Endometrial microvascular endothelial cells (primary cell): Measurements from ENCODE around the gene ZNF536. TPM values are rescaled to one million over a fixed set of nuclear protein-coding genes. Genes with fewer than 3 reads are reported as not detected.

Source experiments
- in situ Hi-C: cut with HindIII; loops from 2 replicates; pipeline ENCODE4 v1.10.0; 2017; ENCODE audit warnings: low sequenced_read_pairs, low pct_unique_long_range_greater_than_20kb; ENCODE audit errors: inconsistent ontology term
- total RNA-seq: library from RNA; depleted of rRNA; stranded (reverse); fragments of >200 nt; gene quantifications from one replicate; pipeline ENCODE4 v1.2.3, GENCODE V29; 2015; ENCODE audit errors: inconsistent ontology term

ZNF536 gene
- total RNA-seq: not detected

DNA sequence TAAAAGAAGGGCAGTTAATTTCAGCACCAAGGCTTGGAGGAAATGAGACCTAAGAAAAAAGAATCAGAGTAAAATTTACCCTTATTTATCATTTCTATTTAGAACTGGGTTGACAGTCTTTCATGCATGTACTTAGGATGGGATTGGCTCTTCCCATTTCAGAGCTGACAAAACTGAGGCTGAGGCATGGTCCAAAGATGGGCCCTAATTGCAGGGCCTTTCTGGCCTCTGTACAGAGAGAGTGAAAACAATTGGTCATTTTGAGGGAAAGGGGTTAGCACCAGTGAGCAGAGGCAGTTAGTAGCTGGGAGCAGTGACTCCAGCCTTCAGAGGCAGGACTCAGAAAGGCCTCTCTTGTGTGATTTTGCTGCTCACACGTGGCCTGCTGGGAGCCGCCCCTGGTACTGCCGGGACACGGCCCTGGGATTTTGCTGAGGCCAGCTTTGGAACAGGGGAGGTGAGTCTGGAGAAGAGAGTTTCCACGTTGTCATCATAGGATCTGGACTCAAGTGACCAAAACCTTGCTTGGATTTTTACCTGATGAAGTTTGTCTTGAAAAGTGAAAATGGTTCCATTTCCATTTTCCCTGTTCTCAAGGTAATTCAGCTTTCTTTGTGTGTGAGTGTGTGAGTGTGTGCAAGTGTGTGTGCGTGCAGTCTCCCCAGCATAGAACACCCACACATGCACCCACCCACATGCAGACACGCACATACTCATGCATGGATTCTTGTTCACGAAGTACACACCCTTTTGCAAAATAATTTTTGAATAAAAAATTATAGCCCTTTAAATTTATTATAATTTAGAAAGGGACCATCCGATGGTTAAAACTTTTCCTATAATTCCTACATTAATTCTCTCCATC, at the start of gene ZNF536:
Gene ZNF536 (plus strand): TSS at position 425 of the 865 bp plus-strand sequence. CDS start 71,179 bp downstream, outside the sequence.
- in situ Hi-C loops: no loop called here

DNA sequence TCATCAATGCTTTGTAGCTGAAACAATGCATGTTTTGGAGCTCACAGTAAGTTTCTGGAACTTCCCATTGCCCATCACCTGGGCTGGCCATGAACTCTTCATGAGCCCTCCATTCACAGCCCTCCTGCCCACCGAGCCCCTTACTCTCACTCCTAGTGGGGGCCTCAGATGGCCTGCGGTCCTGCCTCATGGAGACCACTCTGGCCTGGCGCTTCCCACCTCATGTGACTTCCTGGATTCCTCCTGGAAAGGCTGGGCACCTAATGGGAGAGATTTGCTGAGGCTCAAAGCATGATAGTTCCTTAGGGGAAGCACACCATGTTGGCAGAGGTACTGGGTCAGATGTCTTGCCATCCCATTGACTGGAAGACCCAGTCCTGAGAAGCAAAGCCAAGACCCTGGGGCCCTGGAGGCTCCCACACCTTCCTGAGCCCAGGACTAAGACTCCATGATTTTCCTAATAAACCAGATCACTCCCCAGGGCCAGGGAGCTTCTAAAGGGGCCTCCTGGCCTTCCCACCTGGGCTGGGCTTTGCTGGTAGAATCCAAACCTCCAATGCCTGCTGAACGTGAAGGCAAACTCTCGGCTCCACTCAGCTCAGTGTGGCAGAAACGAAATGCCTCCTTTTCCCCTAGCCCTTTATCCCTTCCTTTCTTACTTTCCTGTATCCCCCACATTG, 49.4 kb upstream of the ZNF536 start:
- in situ Hi-C loops: no loop called here

DNA sequence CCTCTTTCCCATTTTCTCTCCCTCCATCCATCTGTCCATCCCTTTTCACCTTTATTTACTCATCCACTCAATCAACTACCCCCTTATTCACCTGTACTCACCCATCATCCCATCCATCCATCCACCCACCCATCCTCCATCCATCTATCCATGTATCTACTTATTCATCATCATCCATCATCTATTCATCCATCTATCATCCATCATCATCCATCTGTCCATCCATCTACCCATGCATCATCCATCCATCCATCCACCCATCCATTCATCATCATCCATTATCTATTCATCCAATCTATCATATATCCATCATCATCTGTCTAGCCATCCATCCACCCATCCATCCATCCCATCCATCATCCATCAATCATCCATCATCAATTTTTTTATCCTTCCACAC, 48.3 kb upstream of the ZNF536 start:
- in situ Hi-C loops: no loop called here

DNA sequence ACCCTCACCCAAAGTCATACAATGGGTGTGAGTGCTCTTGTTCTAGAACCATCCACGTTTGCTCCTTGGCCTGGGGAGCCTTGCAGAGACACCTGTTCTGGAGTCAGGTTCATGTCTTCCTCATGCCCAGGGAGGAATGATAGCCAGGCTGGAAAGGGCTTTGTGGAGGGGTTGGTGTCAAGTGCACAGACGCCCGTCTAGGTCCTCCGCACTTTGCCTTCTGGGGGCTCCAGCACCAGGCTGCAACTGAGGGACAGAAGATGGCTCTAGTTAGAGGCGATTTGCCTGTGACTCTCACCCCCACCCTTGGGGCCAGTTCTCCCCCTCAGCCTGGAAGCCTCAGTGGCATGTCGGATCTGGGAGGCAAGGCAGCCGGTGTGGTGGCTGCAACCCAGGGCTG, 47.2 kb upstream of the ZNF536 start:
- in situ Hi-C loops: no loop called here

DNA sequence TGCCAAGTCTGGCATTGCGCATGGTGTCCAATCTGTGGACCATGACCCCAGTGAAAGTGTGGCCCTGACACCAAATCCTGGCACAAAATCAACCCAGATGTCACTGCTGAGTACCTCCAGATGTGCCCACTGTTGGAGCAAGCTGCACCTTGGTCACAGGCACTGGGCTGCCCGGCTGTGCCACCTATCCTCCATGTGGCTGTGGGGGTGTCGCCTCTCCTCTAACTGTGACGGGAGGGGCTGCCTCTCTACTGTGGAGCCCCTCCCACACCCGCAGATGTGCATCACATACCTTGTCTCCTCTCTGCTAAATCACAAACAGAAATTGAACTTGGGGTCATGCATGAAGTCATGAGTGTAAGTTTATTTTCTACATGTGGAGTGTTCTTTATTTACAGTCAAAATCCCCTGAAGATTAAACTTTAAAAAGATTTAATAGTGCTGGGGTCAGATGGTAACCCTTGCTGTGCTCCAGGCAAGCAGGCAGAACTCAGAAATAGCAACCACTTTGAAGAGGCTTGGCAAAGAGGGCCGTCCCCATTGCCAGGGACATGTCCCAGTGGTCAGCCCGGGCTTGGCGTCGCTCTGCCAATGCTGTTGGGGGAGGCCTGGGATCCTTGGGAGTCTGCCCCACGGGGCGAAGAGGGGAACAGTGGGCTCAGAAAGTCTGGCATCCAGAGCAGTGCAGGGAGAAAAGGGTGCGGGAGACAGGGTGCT, 46.4 kb upstream of the ZNF536 start:
- in situ Hi-C loops: no loop called here

DNA sequence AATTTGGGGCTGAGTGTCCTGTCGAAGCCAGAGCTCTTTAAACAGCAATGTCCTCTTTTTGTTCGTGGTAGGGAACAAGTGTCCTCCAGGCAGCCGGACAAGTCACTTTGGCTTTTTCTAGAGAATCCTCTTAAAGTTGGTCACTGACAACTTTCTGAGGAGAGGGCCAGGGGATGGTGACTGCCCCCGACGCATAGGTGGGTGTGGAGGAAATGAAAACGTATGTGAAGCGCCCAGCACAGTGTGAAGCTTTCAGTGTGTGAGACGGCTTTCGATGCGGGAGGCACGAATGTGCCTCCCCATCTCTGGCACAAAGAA, 45.8 kb upstream of the ZNF536 start:
- in situ Hi-C loops: no loop called here

DNA sequence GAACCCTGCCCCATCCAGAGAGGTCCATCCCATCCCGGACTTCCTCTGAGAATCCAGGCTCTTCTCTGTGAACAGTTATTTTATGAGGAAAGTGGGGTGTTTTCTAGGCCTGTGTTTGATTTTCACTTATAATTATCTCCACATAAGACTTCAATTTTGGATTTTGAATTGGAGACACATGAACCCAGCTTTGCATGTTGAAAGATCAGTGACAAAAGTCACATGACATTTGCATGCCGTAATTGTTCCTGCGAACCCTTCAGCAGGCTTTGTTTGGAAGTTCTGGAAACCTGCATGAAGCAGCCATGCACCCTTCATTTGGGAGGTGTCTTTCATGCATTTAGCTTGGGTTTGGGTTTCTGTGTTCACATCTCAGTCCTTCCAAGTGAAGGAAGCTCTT, 44.9 kb upstream of the ZNF536 start:
- in situ Hi-C loops: no loop called here

DNA sequence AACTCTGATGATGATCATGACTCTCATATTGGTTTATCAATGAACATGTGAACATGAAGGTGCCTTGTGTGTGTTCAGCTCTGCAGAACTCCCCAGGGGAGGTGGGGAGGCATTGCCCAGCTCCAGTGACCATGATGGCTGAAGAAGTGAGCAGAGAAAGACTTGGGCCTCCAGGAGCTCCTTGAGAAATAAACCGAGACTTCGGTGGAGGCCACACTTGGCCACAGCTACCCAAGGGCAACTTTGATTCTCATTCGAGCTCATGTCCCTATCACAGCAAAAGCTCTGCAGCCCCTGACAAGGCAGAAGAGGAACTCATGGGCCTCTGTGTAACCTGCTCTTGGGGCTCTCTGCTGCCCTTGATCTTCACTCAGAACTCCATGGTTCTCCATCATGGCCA, 44.1 kb upstream of the ZNF536 start:
- in situ Hi-C loops: no loop called here

DNA sequence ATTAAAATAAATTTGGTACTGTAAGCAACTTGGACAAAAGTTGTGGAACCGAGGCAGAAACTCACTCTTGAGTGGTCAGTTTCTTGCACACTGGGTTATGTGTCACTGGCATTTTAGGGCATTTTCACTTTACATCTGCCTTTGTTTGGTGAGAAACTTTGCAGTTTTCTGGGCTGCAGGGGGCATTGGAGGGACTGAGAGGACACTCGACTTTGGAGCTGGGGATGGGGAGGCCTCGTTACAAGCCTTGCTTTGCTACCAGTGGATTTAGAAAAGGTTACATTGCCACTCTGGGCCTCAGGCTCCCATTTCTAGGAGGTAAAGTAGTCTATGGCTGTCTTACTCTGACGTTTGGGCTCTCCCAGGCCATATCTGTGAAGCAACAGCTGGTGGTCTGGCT, 41.9 kb upstream of the ZNF536 start:
- in situ Hi-C loops: no loop called here

DNA sequence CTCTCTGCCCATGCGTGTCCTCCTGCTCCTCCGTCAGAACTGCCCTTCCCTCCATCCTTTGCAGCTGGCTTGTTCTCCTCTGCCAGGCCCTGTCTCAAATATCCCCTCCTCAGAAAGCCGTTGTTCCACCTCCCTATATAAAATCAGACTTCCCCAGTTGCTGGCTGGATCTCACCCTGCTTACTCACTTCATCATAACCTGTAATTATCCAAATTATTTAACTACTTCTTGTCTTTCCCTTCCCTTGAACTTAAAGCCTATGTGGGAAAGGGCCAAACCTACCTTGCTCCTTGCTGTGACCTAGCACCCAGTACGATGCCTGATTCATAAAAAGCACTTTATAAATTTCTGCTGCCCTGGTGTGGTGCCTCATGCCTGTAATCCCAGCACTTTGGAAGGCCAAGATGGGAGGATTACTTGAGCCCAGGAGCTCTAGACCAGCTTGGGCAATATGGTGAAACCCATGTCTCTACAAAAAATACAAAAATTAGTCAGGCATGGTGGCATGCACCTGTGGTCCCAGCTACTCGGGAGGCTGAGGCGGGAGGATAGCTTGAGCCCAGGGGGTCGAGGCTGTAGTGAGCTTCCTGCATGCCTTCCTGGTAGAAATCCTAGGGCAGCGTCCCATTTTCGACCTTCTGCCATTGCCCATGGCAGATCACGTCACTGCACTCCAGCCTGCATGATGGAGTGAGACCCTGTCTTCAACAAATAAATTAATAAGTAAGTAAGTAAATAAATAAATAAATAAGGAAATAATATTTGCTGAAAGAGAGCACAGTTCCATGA, 39.5 kb upstream of the ZNF536 start:
- in situ Hi-C loops: no loop called here

DNA sequence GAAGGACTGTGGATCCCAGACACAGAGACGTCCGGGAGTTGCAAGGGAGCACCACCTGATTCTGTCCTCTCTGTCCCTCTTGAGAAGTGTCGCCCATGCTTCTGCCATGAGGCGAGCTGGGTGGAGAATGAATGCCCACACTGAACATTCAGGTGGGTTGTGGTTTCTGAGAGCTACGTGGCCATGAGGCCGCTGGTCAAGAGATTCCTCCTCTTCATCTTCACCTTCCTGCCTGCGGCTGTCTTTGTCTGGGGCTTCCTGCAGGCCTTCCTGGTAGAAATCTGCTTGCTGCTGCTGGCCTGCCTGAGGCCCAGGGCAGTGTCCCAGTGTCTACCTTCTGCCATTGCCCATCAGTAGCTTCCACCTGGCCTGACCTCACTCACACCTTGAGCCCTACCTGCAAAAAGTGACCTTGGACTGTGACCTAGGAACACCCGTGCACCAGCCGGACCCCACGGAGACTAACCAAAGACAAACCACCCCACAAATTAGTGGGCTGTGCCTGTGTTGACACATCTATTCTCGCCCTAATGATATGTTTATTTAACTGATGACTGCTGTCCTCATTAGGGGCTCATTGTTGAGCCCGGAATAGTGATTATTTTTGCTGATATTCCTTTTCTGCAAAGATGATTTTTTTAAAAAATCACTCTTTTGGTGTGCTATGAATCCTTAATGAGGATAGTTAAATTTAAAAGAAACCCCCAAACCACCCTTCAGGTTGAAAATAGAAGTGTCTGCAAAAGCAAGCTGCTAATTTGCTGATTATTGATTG, 38.7 kb upstream of the ZNF536 start:
- in situ Hi-C loops: no loop called here

DNA sequence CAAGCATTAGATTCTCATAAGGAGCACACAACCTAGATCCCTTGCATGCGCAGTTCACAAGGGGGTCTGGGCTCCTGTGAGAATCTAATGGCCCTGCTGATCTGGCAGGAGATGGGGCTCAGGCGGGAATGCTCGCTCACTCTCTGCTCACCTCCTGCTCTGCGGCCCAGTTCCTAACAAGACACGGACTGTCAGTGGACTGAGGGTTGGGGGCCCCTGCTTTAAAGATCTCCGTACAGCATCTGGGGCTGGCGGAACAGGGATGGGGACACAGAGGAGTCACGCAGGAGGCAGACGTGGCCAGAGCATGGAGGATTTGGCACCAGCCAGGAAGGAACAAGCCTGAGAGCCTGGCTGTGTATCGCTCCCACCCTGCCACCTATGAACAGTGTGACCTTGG, 37.3 kb upstream of the ZNF536 start:
- in situ Hi-C loops: no loop called here

DNA sequence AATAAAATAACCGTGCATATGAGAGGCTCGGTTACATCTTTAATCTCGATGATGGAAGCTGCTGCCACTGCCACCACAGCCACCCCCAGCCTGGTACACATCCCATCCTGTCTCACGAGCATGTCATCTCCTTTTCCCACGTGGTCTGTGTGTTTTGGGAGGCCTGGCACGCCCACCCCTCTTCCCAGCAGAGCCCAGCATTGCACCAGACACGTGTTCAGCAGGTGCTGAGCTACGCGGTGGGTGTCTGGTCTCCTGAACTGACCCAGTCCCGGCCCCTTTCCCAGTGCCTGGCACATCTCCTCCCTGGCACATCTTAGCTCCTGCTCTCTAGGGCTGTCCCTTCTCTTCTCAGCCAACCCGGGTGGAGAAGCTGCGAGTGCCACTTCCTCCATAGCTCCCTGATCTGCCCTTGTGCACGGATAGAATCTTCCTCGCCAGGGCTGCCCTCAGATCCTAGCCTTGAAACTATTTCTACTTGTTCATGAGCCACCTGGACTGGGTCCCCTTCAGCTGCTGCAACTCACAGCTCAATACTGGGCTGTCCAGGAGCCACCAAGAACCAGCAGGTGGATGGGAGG, 36.8 kb upstream of the ZNF536 start:
- in situ Hi-C loops: no loop called here

DNA sequence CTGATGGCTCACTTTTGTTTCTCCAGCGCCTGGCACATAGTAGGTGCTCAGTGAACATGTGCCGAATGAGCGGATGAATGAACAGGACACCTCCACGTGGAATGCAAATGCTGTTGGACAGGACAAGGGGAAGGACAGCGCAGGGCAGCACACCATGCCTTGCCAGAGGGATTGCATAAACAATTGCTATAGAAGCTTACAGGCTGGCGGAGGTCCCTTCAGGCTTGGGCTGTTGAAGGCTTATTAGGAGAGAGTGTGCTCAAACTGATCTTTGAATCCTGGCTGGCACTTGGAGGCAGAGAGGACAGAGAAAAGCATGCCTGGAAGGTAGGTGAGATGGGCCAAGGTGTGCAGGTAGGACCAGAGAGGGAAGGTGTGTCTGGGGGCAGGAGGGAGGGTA, 35.9 kb upstream of the ZNF536 start:
- in situ Hi-C loops: no loop called here

DNA sequence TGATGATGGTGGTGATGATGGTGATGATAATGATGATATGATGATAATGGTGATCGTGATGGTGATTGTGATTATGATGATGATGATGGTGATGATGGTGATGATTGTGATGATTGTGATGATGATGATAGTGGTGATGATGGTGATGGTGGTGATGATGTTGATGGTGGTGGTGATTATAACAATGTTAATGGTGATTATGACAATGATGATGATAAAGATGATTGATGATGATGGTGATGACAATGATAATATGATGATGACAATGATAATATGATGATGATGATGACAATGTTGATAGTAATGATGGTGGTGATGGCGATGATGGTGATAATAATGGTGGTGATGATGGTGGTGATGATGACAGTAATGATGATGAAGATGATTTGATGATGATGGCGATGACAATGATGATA, 34.1 kb upstream of the ZNF536 start:
- in situ Hi-C loops: no loop called here

DNA sequence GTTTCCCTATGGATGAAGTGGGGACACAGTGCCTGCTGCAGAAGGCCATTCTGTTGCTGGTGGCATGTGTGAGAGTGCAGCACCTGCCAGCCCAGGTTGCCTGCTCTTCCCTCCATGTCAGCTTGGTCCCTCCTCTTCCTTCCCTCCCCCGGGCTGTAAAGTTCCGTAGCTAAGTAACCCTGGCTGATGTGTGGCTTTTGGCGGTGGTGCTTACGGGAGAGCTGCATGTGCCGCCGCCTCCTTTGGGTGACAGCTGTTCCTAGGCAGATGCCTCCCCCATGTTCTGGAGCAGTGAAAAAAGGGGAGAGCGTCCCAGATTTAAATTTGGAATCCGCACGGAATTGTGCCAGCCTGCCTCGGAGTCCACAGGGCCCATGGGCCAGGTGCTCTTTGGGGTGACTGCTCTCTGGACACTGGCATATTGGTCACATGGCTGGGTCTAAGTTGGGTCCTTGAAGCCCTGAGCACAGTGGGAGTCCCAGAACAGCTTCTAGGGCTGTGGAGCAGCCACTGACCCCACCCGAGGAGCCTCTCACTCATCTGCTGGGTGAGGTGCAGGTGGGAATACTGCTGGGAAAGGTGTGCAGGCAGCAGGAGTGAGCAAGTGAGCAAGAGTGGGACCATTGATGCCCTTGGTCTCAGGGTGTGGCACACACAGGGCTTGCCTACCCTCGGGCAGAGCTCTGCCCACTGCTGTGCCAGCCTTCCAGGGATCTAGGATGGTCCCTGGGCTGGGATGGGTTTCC, 33.1 kb upstream of the ZNF536 start:
- in situ Hi-C loops: no loop called here
